AG08396 (cell line): Measurements from ENCODE around the gene VIT.

Experiments
- DNase-seq: peaks from one replicate; pipeline ENCODE4 v3.0.0; 2012; ENCODE audit warnings: low spot score, mixed read lengths

Gene VIT

DNA sequence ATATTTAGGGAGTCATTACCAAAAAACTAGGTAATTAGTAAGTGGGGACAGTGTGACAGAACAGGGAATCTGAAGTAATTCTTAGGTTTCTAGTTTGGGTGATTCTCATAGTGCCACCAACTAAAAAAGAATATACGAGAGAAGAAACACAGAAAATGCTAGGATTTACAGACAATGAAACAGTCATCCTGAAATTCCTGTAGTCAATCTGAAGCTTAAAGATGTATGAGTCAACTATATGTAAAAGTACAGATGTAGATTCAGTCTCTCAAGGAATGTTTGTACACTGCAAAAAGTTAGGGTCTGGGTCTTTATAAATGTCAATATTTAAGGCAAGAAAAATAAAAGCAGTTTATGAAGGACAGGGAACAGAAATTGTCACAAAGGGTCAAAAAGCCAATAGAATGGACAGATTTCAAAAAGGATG is 162.9 kb downstream of the VIT start:
- DNase-seq = no peak

DNA sequence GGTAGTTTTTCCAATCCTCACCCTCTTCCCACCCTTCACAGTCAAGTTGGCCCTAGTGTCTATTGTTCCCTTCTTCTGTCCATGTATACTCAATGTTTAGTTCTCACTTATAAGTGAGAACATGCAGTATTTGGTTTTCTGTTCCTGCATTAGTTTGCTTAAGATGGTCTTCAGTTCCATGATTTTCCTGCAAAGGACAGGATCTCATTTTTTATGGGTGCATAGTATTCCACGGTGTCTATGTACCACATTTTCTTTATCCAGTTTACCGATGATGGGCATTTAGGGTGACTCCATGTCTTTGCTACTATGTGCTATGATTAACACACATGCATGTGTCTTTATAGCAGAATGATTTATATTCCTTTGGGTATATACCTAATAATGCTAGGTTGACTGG is 165.4 kb downstream of the VIT start:
- no peak for DNase-seq
